ENCODE measurements around the gene AADACL3.

- TF ChIP-seq CTCF (conservative IDR thresholded peaks at IDR 0.05; ENCODE audit: low read length) (no peak), EZH2phosphoT487 (IDR thresholded peaks at IDR 0.05; ENCODE audit: borderline replicate concordance) (no peak)
Measured at GRCh38 chr1:12748778-12749355, 33.0 kb downstream of the AADACL3 start.
